DMS 273 (cell line): ENCODE data around the gene MRPS5.

Experiments
- DNase-seq: peaks from one replicate; lab custom pipeline; 2025; ENCODE audit not compliant: unreplicated experiment; lab: John Stamatoyannopoulos, UW

The MRPS5 gene

DNA sequence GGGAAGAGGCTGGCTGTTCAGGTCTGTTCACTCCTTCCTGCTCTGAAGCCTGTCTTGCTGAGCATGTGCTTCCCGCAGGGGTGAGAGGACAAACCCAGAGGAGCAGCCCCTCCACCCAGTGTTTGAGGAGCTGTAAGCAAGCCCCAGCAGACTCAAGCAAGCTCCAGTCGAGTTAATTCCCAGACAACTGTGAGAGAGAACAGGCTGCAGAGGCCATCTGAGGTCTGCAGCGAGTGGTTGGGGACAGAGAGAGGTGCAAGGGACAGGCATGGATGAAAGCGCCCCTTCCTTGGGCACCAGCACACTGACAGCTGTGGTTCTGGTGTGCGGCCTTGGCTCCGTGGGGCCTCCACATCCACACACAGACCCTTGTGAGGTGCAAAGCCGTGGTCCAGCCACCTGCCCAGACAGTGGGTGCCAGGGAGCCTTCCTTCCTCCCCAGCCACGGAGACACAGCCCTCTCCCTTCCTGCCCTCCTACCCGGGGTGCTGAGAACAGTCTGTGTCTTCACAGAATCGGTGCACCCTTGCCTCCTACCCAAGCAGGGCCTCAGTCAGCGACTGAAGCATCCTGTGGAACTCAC is 59.9 kb downstream of the MRPS5 start:
- DNase-seq, result no peak

DNA sequence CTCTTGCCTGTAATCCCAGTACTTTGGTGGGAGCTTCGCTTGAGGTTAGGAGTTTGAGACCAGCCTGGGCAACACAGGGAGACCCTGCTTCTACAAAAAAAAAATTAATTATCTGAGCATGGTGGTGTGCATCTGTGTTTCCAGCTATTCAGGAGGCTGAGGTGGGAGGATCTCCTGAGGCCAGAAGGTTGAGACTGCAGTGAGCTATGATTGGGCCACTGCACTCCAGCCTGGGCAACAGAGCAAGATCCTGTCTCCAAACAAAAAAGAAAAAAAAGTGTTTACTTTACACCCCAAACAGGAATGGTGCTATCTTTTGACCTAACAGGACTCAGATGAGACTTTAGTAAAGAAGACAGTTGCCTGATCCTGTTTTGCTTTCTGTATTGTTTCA is 60.5 kb downstream of the MRPS5 start:
- DNase-seq, result no peak

DNA sequence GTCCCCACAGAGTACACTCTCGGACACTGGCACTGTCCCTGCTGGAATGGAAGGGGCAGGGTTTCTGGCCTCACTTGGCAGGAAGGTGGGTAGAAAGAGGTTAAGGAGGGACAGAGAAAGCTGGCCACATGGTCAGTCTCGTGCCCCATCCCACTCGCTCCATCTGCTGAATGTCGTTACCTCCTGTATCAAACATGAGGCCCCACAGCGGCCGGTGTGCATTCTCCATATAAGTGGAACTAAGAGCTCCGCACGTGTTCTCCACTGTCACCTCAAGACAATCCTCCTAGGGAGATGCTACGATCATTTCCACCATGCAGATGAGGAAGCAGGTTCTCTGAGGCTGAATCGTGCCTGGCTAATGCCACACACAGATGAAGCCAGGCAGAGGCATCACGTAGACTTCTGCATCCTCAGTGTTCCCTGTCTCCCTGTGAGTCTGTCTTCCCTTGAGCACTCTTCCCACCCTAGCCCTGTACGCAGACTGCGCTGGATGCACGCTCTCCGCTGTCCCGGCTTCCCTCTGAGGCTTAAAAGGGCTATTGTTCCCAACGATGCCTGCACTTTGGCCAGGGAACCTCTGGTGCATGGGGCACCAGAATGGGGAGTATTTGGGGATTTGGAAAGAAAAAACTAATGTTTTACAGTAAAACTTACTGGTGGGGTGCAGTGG is 61.0 kb downstream of the MRPS5 start:
- no peak for DNase-seq

DNA sequence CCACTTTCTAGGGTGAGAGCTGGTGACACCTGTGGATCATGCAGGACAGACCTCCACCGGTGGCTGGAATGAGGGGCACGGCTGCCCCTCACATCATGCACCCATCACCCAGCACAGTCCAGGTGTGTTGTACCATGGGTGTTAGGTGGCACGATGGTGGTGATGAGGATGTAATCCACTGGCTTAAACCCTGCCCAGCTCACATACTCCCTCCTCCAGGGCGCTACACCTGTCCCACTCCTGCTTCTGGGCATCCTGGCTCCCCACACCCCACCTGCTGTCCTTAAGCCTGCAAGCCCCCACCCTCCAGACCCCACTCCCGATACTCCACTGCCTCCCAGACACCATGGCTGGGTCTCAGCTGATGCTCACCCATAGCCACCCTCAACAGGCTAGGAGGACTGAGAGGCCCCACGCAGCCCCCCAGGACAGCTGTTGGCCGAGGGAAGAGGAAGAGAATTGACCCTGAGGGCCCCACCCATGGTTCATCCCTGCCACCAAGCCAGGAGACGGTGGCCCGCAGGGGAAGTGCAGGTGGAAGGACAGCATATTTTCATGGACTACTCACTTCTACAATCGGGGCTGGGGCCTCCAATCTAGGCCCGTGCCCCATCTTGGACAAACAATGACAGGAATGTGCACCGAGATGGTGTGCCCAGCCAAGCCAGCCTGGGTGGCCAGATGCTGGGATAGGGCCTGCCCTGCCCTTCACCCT is 61.8 kb downstream of the MRPS5 start:
- DNase-seq, result no peak

DNA sequence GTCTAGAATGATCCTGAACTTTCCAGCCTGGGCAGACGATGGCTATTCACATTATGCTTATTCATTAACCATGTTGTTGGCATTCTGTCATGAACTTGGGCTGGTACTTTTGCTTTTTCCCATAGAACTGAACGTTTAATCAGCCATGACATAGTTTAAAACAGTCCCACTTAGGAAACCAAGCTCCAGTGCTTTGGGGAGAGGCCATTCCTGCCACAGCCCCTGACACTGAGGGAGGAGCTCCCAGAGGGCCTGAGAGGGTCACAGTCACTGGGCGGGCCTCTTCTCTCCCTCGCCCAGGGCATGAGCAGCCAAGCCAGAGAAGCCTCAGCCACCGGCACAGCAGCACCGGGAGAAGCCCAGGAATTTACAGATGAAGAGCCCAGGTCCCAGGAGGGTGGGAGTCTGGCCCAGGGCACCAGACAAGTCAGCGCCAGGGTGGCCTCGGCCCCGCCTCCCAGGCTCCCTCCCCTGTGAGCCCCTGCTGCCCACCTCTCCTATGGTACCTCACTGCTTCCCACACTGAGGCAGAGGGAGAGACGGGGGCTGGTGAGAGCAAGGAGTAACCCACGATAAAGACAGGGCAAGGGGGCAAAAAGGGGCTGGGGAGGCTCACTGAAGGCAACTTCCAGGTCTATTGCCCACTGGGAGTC is 62.5 kb downstream of the MRPS5 start:
- no peak for DNase-seq

DNA sequence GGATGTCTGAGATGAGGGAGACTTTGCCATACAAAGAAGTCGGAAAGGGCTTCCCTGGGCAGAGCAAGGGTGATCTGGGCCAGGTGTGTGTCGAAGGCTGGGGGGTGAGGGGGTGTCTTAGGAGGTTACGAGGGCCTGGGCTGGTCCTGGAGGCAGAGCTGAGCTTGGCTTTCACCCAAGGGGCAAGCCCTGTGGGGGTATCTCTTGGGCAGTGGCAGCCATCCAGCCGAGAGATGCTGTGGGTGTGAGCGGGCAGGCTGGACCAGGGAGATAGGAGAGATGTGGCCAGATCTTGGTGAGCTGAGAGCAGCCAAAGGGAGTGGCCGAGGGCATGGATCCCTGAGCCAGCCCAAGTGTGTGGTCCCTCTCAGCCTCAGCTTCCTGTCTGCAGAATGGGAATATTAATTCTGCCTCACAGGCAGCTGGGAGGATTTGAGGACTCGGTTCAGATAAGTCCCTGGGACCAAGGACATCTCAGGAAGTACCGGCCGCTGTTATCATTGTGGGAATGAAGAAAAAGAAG is 63.1 kb downstream of the MRPS5 start:
- DNase-seq, result no peak

DNA sequence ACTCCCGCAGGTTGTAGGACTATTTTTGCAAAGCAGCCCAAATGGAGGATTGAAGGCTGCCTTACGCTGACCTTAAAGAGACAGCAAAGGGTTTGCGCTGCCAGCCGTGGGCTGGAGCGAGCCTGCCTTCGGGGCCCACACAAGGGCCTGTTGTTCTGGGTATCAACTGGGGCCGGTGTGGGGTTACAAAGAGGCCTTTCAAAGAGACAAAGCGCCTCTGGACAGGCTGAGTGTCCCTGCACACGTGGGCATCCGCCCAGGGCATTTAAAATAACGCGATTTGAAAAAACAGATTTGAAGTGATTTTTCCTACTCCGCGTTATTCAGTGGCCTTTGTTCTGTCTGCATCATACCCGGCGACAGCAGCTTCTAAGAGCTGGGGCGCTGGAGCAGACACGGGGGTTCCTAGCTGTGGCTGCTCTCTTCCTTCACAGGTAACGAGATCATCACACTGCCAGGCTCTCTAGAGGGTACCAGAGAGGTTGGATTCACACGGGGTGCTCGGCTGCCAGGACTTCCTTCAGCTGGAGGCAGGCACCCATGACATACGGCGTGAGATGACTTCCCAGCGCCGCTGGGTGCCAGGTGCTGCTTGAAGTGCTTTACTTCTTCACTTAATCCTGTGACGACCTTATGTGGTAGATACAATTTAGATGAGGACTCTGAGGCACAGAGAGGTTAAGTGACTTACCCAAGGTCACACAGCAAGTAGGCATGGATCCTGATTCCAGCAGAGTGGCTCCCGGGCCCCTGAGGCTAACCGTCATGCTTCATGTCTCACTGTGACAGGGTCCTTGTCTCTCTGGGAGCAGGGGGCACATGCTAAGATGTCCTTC is 63.9 kb downstream of the MRPS5 start:
- no peak for DNase-seq

DNA sequence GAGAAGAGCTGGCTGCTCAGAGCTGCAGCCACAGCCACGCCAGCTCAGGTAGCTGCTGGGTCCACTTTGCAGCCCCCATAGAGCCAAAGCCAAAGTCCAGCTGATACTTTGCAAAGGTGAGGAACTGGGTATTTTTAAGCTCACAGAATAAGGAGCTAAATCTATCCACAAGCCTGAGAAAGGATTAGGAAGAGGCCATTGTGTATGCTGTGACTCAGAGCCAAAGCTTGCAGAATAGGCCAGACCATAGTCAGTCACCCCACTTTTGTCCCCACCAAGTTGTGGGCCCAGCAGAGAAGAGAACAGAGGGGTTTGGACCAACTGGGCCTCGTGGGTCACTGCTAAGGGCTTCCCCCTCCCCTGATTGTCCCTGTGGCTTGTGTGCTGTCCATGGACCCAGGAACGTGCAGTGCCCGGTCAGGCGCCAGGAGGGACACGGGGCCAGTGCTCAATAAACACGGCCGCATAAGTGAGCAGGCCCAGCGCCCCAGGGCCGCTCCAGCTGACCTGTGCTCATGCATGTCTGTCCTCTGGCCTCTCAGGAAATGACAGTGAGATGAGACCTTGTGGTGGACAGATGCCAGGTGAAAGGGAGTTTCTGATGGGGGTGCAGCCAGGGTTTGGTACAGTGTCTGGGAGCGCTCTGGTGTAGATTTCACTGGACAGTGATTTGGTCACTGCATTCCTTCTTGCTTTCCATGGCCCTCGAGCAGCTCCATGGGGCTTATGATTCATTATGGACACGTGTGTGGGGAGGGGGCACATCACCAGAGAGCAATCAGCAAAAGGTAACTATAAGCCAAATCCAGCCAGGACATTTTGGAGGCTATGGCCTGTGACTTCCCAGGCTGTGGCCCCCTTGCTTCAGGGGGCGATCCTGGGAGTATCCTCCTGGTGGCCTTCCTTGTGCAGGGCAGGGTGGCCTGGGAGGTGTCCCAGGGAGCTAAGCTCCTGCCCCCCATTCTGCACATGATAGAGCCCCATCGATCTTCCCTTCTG is 64.8 kb downstream of the MRPS5 start:
- DNase-seq, result no peak

DNA sequence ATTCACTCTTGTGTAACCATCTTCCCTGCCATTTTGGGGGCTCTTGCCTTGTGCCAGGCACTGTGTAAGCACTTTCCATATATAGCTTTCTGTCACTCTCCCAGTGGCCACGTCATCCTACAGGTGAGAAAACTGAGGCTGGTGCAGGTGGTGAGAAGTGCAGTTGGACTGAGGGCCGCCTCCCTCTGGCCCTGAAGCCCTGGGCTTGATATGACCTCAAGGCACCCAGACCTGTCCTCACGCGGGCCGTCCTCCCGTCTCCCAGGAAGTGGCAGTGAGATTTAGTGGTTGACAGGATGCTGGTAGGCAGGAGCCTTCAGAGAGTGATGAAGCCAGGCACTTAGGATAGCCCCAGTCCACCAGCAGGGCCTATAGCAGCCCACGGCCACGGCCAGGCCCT is 65.6 kb downstream of the MRPS5 start:
- no peak for DNase-seq

DNA sequence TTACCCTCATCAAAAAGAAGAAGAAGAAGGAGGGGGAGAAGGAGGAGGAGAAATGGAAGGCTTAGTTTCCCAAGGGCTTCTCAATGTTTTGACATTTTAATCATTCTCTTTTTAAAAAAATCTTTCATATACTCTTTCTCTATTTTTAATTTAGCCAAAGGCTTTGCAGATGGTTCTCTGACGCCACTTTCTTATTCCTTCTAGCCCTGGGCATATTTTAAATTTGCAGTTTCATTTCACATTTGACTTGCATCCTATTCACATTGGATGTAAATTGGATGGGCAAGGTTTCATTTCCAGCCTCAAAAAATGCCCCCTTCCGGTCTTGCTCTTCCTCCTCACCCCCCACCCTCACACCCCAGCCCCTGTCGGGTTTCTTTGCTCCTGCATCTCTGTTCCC is 66.3 kb downstream of the MRPS5 start:
- DNase-seq, result no peak

DNA sequence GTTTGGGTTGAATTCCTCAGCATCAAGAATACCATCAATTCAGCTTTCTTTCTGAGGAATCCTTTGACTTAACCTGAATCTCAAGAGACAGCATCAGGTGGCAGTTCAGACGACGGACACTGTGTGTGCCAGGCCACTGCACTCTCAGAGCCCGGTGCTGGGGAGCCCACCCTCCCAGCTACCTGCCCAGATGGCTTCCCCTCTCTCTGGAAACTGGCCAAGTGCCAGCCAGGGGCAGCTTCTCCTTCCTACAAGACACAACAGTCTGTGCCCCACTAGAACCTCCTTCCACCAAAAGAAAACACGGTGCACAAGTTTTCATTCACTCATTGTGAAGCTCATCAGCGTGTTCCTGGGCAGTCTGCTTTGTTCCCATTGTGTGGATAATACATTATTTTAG is 67.6 kb downstream of the MRPS5 start:
- peak; percentile 14 for DNase-seq

DNA sequence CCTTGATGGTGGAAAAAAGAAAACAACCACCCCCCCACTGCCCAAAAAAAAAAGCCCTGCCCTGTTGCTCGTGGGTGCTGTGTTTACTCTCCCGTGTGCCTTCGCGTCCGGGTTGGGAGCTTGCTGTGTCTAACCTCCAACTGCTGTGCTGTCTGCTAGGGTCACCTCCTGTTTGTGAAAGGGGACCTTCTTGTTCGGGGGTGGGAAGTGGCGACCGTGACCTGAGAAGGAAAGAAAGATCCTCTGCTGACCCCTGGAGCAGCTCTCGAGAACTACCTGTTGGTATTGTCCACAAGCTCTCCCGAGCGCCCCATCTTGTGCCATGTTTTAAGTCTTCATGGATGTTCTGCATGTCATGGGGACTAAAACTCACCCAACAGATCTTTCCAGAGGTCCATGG is 68.1 kb downstream of the MRPS5 start:
- DNase-seq, result peak; percentile 37

DNA sequence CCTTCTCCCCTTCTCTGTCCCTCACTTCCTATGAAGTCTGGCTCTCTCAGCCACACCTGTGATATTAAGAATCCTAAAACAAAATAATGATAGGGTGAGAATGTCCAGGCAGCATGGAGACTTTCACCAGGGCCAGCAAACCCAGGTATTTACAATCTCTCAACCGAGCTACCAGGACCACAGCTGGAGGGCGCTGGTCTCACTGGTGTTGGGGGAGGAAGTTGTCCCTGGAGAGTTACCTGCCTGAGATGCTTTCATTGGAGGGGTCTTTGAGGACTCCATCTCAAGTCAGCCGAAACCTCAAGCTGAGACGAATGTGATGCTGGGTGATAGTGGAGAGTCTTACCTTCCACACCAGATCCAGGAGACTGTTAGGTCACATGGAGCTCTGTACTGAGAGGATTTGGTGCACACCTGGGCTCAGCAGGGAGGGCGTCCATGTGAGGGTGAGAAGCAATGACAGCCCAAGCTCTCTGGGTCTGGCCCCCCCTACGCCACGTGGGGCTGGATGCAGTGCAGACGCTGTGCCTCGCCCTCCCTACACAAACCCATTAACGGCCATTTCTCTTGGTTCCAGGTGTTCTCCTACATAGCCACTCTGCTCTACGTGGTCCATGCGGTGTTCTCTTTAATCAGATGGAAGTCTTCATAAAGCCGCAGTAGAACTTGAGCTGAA is 68.7 kb downstream of the MRPS5 start:
- no peak for DNase-seq

DNA sequence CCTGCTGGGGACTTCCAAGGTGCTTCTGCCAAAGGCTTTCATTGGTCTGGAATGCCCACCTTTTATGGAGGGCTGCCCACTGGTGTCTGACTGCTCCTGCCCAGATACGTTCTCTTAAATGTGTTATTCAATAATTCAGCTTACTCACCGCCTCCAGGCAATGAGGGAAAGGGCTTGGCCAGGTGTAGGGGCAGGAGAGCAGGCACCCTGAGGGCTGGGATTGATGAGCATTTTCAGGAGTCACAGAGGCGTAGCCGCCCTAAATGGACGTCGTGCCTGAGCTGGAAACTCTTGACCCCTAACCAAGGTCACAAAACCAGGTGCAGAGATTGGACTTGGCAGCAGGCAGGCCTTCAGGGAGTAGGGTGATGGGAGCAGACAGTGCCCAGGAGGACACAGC is 69.3 kb downstream of the MRPS5 start:
- no peak for DNase-seq

DNA sequence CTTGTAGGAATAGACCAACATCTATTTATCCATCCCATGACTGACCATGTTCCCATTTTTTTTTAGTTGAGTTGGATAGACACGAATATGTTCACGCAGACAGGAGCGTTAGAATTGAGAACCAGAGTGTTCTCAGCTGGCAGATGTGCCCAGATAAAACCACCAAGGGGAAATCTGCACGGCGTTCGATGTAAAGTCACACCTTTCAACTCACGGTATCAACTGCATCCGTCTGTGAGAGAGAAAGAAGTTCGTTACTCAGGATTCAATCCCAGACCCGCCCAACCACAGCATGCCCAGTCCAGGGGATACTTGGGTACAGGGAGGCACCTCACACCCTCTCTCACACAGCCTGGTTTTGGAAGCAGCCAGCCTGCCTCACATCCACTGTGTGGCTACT is 70.0 kb downstream of the MRPS5 start:
- DNase-seq, result no peak

DNA sequence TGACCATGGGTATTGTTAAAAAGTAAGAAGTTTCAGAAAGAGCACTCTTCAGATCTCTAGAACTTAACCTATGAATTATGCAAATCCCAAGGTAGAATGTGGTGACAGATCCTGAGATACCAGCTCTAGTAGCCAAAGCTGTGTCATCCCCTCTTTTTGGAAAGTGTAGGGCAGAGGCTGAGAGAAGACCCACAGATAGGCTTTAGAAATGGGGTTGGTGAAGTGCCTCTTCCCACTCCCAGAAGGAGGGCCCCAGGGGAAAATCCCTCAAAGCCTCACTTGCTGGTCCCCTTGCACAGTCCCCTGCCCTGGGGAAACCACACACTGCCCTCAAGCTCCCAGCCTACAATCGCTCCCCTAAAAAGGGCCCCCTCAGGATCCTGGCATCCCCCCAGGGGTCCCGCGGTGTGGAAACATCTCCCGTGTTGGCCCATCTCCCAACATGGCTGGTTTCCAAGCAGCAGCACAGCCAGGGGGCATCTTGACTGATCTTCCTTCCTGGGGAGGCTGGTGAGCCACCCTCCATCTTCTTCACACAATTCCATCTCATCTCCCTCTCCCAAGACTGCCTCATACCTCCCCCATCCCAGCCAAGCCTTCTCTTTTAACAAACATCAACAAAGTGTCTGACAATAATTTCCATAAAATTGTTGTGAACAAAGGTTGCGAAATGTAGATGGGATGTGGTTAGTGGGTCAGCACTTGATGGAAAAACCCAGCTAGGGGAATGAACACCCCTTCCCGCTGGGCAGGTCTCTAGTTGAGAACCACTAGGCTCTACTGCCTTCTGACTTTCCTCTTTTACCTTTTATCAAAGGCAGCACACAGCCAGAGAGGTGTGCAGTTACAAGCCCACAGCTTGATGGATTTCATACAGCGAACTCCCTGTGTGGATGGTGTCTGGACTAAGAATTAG is 71.0 kb downstream of the MRPS5 start:
- no peak for DNase-seq

DNA sequence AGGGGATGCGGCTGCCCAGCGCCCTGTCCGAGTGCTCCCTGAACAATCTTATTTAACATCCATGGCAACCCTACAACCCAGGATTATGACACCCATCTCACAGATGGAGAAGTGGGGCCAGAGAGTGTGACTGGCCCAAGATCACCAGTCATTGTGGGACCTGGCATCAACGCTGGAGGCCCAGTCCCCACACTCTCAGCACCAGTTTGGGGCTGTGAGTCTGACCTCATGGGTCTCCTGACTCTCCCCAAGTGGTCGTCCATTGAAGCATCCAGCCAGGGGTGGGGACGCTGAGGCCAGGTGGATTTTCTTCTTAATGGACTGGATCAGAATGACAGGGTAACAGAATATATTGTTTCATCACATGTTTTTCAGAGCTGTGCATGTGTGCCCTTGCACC is 71.6 kb downstream of the MRPS5 start:
- no peak for DNase-seq

DNA sequence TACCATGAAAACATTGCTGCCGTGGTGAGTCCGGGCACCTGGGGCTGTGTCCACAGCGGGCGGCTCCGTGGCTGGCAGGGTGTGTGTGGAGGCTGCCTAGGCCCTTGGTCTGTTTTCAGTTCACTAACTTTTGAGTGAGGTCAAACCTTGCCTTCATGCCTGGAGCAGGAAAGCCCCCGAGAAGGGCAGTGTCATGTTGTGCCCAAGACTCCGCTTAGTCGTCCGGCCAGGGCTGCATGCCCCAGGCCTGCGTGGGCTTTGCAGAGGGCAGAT is 72.0 kb downstream of the MRPS5 start:
- no peak for DNase-seq
